ENCODE data around the gene BLNK. TPM values are rescaled to one million over a fixed set of nuclear protein-coding genes. Genes with fewer than 3 reads are reported as not detected.
"Not testable (repeated sequence)": the region's sequence is repeated elsewhere in the genome, so short reads cannot be mapped to it uniquely, and the experiment has no call there.

Gene BLNK
- total RNA-seq, 3 donors from 2014 or later (not counting 1 experiment from before 2014, with no cell fraction given): 0.66 to 4.0 (median 1.5) TPM

- no peak for TF ChIP-seq CTCF (IDR thresholded peaks at IDR 0.05)
- DNase-seq (no peak), ATAC-seq (no peak)
- Histone ChIP-seq H3K9me3 (ENCODE audit: control insufficient read depth, insufficient read depth, low read length) (no peaks in the 10 kb centered on the region), H3K27me3 (ENCODE audit: control insufficient read depth, insufficient read depth, low read length) (no peaks in the 10 kb centered on the region), H3K27ac (ENCODE audit: low read length) (no peak overlapping the region), H3K36me3 (ENCODE audit: control insufficient read depth, insufficient read depth, low read length) (no peaks in the 10 kb centered on the region), H3K4me1 (ENCODE audit: control insufficient read depth, insufficient read depth, low read length) (no peaks in the 10 kb centered on the region), H3K4me3 (ENCODE audit: low read length) (no peak overlapping the region)
- Mint-ChIP-seq H3K4me3 (no peak overlapping the region), H3K36me3 (no peaks in the 10 kb centered on the region), H3K9me3 (no peaks in the 10 kb centered on the region), H3K4me1 (no peaks in the 10 kb centered on the region), H3K27me3 (ENCODE audit: low read depth in 2 of 2) (peaks cover 7 to 9% of the 10 kb centered on the region in 2 donors), H3K27ac (no peak overlapping the region)
- intact Hi-C loops (cut with micrococcal nuclease): no loop called here
- WGBS (ENCODE audit: insufficient coverage): 64% methylated on average over 2 of the region's 2 CpGs
Observed at GRCh38 chr10:96208271-96208670, 63.1 kb downstream of the BLNK start.

- WGBS (ENCODE audit: insufficient coverage): 100% methylated on average over 1 of the region's 1 CpG
- Histone ChIP-seq H3K4me1 (ENCODE audit: control insufficient read depth, insufficient read depth, low read length) (no peaks in the 10 kb centered on the region), H3K9me3 (ENCODE audit: control insufficient read depth, insufficient read depth, low read length) (no peaks in the 10 kb centered on the region), H3K27ac (ENCODE audit: low read length) (no peak overlapping the region), H3K27me3 (ENCODE audit: control insufficient read depth, insufficient read depth, low read length) (no peaks in the 10 kb centered on the region), H3K36me3 (ENCODE audit: control insufficient read depth, insufficient read depth, low read length) (no peaks in the 10 kb centered on the region), H3K4me3 (ENCODE audit: low read length) (no peak overlapping the region)
- no peak for TF ChIP-seq CTCF (IDR thresholded peaks at IDR 0.05)
- Mint-ChIP-seq H3K36me3 (no peaks in the 10 kb centered on the region), H3K27ac (no peak overlapping the region), H3K4me3 (no peak overlapping the region), H3K27me3 (ENCODE audit: low read depth in 2 of 2) (peaks cover 7 to 16% of the 10 kb centered on the region in 2 donors), H3K9me3 (no peaks in the 10 kb centered on the region), H3K4me1 (no peaks in the 10 kb centered on the region)
- no peak for DNase-seq
- no peak for ATAC-seq
- intact Hi-C loops (cut with micrococcal nuclease): no loop called here
Observed at GRCh38 chr10:96205580-96205979, 65.8 kb downstream of the BLNK start.

- Histone ChIP-seq H3K36me3 (ENCODE audit: control insufficient read depth, insufficient read depth, low read length) (no peaks in the 10 kb centered on the region), H3K9me3 (ENCODE audit: control insufficient read depth, insufficient read depth, low read length) (no peaks in the 10 kb centered on the region), H3K4me1 (ENCODE audit: control insufficient read depth, insufficient read depth, low read length) (no peaks in the 10 kb centered on the region), H3K4me3 (ENCODE audit: low read length) (no peak overlapping the region), H3K27me3 (ENCODE audit: control insufficient read depth, insufficient read depth, low read length) (no peaks in the 10 kb centered on the region), H3K27ac (ENCODE audit: low read length) (no peak overlapping the region)
- intact Hi-C loops (cut with micrococcal nuclease): no loop called here
- TF ChIP-seq CTCF (IDR thresholded peaks at IDR 0.05): no peak
- Mint-ChIP-seq H3K36me3 (no peaks in the 10 kb centered on the region), H3K27me3 (ENCODE audit: low read depth in 2 of 2) (peaks cover 3 to 15% of the 10 kb centered on the region in 2 donors), H3K4me1 (no peaks in the 10 kb centered on the region), H3K9me3 (no peaks in the 10 kb centered on the region), H3K27ac (no peak overlapping the region), H3K4me3 (no peak overlapping the region)
- no peak for DNase-seq
- ATAC-seq: no peak
- 80% methylated on average over 1 of the region's 1 CpG for WGBS (ENCODE audit: insufficient coverage)
Observed at GRCh38 chr10:96201525-96201924, 69.8 kb downstream of the BLNK start.

DNA sequence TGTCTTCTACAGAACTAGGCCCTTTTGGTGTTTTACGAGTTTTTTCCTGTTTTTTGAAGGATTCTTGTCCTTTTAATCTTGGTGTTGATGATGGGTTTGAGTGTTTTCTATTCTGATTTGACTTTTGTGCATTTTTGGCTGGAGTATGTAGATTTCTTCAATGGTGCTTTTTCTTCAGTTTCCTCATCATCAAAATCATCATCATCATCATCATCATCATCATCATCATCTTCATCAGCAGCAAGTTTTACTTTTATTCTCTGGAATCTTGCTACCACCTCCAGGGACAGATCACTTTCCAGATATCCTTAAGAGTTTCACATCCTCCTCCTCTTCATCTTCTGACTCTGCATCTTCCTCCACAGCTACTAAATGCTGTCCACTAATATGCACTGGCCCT is 81.9 kb downstream of the BLNK start:
- H3K4me3 ChIP-seq (ENCODE audit: low read length); H3K4me1 Mint-ChIP-seq; H3K36me3 Mint-ChIP-seq; H3K4me3 Mint-ChIP-seq; DNase-seq; H3K36me3 ChIP-seq (ENCODE audit: control insufficient read depth, insufficient read depth, low read length); intact Hi-C loops (cut with micrococcal nuclease); H3K9me3 Mint-ChIP-seq; H3K4me1 ChIP-seq (ENCODE audit: control insufficient read depth, insufficient read depth, low read length); H3K9me3 ChIP-seq (ENCODE audit: control insufficient read depth, insufficient read depth, low read length); ATAC-seq; H3K27me3 ChIP-seq (ENCODE audit: control insufficient read depth, insufficient read depth, low read length); H3K27ac Mint-ChIP-seq; H3K27ac ChIP-seq (ENCODE audit: low read length): not testable (repeated sequence)
- H3K27me3 Mint-ChIP-seq (ENCODE audit: low read depth in 2 of 2): peaks cover 9 to 14% of the 10 kb centered on the region in 2 donors
- no CpG with 5 or more reads among the region's 1 CpG for WGBS (ENCODE audit: insufficient coverage)
